ENCODE measurements around the gene PCDH15.

Gene PCDH15

GRCh38 chr10:54342058-54342457, 459.0 kb downstream of the PCDH15 start:
- DNase-seq = no peak

GRCh38 chr10:54335296-54335695, 465.7 kb downstream of the PCDH15 start:
- no peak for DNase-seq

- no peak for DNase-seq
Observed at GRCh38 chr10:54319341-54319740, 481.7 kb downstream of the PCDH15 start.

- DNase-seq = no peak
Observed at GRCh38 chr10:54318470-54318869, 482.6 kb downstream of the PCDH15 start.

- no peak for DNase-seq
Observed at GRCh38 chr10:54314430-54314829, 486.6 kb downstream of the PCDH15 start.

- no peak for DNase-seq
Observed at GRCh38 chr10:54284526-54285193, 516.4 kb downstream of the PCDH15 start.

GRCh38 chr10:54282012-54282411, 519.0 kb downstream of the PCDH15 start:
- DNase-seq = no peak

GRCh38 chr10:54266395-54266794, 534.6 kb downstream of the PCDH15 start:
- no peak for DNase-seq

- DNase-seq = no peak
Observed at GRCh38 chr10:54262726-54263125, 538.3 kb downstream of the PCDH15 start.

- no peak for DNase-seq
Observed at GRCh38 chr10:54259104-54259503, 541.9 kb downstream of the PCDH15 start.

- no peak for DNase-seq
Observed at GRCh38 chr10:54234832-54235231, 566.2 kb downstream of the PCDH15 start.

GRCh38 chr10:54203401-54203800, 597.6 kb downstream of the PCDH15 start:
- DNase-seq = no peak

GRCh38 chr10:54198051-54198450, 603.0 kb downstream of the PCDH15 start:
- DNase-seq = no peak

GRCh38 chr10:54194806-54195205, 606.2 kb downstream of the PCDH15 start:
- no peak for DNase-seq

GRCh38 chr10:54159924-54160323, 641.1 kb downstream of the PCDH15 start:
- no peak for DNase-seq

GRCh38 chr10:54148508-54148907, 652.5 kb downstream of the PCDH15 start:
- no peak for DNase-seq

GRCh38 chr10:54139819-54140428, 661.1 kb downstream of the PCDH15 start:
- no peak for DNase-seq

GRCh38 chr10:54137396-54137795, 663.6 kb downstream of the PCDH15 start:
- no peak for DNase-seq

- DNase-seq = no peak
Observed at GRCh38 chr10:54133203-54133602, 667.8 kb downstream of the PCDH15 start.

- DNase-seq = no peak
Observed at GRCh38 chr10:54131833-54132232, 669.2 kb downstream of the PCDH15 start.

GRCh38 chr10:54130394-54130793, 670.6 kb downstream of the PCDH15 start:
- no peak for DNase-seq

GRCh38 chr10:54125098-54125747, 675.8 kb downstream of the PCDH15 start:
- DNase-seq = no peak

GRCh38 chr10:54124209-54124885, 676.7 kb downstream of the PCDH15 start:
- DNase-seq = no peak

- no peak for DNase-seq
Observed at GRCh38 chr10:54120806-54121205, 680.2 kb downstream of the PCDH15 start.
